GM19467 (cell line): Measurements from ENCODE around the gene CLEC16A.

Source experiments
- ATAC-seq: cut with Tn5 transposase; IDR thresholded peaks from one replicate; pipeline ENCODE4 v1.9.1; 2021; ENCODE audit warnings: mild to moderate bottlenecking, moderate library complexity; ENCODE audit not compliant: unreplicated experiment

Gene CLEC16A

DNA sequence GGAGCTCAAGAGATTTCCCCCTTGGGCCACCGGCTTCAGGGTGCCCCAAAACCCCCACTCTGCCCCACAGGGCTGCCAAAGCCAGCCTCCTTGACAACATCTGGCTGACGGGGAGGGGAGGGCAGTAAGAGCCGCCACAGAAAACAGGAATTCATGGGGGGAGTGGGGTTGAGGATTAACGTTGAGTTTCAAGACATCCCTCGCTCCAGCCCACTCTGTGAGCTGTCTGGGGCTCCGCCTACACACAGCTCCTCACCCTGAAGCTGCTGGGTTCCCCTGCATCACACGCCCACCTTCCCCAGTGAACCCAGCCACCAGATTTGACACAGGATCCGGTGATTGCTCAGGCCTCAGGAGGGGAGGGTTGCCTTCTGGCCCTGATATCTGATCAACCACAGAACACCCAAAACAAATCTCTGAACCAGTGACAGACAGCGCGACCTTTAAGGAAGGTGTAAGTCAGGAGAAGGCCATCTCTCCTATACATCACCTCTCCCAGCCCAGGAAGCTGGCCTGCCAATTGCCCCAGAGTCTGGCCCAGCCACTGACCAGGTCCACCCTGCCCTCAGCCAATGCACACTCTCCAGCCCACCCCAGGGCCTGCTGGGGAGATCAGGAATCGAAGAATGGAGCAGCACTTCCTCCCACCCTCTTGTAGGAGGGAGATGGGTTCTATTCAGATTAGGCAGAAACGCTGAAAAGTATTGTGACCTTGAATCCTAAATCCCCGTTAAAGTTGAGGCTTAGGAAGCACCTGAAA lies 132.1 kb downstream of the CLEC16A start:
- peak; percentile 36 for ATAC-seq

DNA sequence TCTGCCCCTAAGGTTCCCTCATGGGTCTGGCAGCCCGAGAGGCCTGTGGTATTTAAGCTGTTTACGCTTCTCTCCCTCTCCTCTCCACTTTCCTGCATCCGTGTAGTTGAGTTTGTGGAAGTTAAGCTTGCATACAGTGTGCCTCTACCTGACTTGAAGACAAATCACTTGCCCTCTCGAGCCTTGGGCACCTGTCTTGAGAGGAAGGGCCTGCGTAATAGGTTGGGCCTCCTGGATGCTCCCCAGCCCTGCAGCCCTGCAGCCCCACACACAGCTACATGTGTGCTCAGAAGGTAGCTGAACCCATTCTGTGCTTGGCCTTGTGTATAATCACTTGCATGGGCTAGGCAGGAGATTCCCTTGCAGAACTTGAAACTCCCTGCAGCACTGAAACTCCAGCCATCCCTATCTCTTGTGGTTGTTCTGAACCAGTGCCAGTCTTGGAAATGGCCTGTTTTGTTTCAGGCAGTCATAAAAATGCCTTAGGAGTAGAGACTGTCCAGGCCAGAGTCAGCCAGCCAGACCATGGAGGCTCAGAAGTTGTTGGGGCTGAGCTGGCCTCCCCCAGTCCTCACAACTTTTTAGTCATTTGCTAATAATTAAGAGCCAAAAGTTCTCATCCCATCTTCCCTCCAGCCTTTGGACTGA lies 134.6 kb downstream of the CLEC16A start:
- ATAC-seq: no peak

GRCh38 chr16:11079652-11080187 lies 135.4 kb downstream of the CLEC16A start:
- ATAC-seq: no peak

- no peak for ATAC-seq
These were observed 136.1 kb downstream of the CLEC16A start for GRCh38 chr16:11080327-11080967.

DNA sequence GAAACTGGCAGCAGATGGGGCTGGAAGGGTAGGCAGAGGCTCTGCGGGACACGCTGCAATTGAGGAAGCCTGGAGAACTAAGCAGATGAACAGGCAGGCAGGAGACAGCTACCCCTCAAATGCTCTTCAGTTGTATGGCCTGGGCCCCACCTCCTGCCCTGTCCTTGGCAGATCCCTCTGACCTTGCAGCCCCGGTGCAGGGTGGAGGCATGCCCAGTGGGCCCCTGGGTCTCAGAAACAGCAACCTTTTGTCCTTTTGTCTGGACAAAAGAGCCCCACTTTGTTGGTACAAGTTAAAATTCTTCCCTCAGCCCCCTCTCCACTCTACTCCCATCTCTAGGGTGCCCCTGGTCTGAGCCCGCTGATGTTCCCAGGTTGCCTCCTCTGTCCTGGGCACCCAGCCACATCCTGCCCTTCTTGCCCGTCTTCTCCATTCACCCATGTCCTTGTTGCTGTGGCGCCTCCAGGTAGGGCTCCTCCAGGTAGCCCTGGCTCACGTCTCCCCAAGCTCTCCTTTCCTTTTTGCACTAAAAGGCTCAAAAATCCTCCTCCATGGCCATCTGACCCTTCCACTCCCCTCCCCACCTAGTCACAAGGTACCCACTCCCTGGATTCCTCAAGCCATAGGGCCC lies 136.8 kb downstream of the CLEC16A start:
- no peak for ATAC-seq

DNA sequence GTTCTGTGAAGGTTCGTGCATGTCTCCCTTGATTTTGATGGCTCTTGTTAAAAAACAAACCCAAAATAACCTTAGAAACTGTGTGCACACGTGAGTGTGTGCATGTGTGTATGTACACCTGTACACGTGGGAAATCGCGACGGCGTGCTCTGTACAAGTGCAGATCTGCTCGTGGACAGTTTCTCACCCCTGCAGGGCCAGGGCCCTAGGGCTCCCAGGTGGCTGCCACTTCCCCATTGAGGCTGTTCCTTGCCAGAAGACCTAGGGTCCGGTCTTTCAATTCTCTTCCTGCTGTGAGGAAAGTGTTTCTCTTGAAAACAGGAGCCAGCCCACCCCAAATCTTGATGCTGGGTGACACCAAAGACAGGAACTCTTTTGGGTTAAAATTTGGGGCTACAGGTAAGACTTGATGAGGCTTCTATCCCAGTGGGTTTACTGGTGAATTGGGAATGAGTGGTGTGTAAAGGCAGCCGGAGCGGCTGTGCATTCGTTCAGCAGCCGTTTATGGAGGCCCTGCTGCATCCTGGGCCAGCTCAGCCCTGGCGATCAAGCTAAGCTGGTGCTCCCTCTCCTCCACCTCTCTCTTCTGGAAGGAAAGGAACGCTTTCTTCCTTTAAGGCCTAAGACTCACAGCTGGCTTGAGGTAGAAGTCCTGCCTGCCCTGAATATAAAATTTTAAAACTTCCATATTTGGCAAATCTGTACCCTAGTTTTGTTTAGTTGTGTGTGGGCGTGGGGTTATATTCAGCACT lies 137.9 kb downstream of the CLEC16A start:
- ATAC-seq: no peak

DNA sequence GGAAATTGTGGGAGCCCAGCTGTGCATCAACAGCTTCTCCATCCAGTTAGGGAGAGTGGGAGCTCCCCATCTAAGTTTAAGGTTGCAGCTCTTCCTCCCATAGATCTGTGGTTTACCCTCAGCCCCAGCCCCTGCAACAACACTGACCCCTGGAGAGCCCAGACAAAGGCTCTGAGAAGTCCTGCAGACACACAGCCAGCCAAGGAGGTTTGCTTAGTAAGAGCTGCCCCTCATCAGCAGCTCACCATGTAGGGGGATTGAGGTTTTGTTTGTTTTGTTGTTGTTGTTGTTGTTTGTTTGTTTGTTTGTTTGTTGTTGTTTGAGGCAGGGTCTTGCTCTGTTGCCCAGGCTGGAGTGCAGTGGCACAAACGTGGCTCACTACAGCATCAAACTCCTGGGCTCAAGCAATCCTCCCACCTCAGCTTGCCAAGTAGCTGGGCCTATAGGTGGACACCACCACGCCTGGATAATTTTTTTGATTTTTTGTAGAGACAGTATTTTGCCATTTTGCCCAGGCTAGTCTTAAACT lies 138.6 kb downstream of the CLEC16A start:
- no peak for ATAC-seq

DNA sequence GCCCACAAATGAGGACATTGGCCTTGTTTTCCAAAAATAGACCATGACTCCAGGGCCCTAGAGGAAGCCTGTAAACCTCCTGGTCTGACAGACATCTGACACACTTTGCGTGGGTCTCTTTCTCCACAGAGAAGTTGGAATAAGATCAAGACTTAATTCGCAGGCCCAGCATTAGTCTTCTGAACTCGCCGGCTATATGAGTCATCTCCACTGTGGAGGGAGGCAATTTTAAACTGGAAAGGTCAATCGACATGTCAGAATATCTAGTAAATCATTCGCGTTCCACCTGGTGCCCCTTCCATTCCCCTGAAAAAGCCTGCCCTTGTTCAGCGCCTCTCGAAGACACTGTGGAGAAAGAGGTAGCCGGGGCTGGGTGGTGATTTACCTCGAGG lies 140.1 kb downstream of the CLEC16A start:
- ATAC-seq: no peak

- no peak for ATAC-seq
These were observed 140.6 kb downstream of the CLEC16A start for GRCh38 chr16:11084876-11085485.

DNA sequence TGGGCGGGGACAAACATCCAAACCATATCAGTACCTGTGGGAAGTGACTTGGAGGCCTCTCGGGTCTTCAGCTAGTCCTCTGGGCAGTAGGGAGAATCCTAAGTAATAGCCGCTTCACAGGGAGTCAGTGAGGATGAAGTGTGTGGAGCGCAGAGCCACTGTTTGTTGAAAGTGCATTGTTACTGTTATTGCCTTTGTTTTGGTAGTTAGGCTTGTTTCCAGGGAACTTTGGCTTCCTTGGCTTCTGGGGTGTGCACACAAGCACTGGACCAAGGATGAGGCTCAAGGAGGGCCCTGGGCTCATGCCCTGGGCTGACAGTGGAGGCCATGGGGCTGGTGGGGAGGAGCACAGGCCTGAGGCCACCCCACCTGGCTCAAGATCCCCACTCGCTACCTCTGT lies 141.6 kb downstream of the CLEC16A start:
- no peak for ATAC-seq

DNA sequence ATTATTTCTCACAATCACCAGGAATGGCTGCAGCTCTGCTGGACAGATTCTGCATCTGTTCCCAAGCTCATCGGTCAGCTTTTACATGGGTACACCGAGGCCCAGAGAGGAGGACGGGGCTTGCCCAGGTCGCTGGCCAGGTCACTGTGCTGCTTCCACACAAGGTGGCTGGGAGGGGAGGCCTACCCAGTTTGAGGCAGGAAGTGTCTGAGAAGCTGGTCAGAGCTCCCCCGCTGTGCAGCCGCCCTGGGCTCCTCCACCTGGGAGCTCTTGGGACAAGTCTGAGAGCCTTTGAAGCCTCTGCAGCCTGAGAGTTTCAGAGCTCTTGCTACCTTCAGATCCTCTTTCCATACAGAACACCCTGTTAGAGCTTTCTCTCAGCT lies 143.3 kb downstream of the CLEC16A start:
- ATAC-seq: no peak

GRCh38 chr16:11088074-11088730 lies 143.8 kb downstream of the CLEC16A start:
- ATAC-seq: no peak

DNA sequence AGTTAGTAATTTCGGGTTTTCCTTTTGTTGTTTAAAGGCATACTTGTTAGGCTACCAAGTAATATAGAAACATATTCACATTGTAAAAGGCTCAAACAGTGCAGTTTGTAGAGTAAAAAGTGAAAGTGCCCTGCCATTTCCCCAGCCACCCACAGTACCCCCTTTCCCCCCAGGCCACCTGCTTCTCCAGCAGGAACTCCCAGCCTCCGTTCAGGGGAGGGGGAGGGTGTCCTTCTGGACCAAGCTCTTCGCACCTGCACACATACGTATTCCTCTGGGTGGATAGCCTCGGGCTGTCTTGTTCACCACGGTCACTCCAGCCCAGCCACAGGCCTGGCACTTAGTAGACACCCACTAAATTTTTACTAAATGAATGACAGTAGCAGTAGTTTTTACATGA lies 144.5 kb downstream of the CLEC16A start:
- ATAC-seq: no peak

- ATAC-seq: no peak
These were observed 145.2 kb downstream of the CLEC16A start for GRCh38 chr16:11089504-11090124.

GRCh38 chr16:11090232-11090631 lies 145.9 kb downstream of the CLEC16A start:
- no peak for ATAC-seq

DNA sequence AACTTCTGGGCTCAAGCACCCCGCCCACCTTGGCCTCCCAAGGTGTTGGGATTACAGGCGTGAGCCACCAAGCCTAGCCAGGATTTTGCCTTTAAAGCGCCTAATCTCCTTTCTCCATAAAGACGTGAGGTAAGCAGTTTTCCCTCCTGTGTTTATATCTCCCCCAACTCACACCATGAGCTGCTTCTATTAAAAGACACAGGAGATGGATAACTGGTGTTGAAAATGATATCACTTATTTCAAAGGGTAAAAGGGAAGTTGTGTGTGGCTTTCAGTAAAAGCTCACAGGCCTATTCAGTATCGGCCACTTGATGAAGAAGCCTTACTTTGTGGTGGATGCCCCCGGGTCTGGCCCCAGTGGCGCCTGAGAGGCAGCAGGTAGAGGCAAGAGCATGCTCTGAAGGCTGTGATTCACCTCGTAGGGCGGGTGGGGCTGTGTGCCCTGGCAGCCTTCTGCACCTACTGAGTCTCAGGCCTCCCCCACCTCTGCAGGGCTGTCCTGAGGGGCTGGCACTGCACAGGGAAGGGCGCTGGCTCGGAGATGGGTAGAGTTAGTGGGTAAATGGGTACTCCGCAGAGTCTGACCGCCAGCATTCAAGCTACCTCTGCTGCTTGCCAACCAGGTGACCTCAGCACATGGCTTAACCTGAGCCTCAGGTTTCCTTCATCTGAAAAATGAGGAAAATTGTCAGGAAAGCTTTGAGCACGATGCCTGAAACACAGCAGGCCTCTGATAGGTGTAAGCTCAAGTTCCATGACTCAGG lies 146.8 kb downstream of the CLEC16A start:
- ATAC-seq: no peak

GRCh38 chr16:11092788-11093571 lies 148.6 kb downstream of the CLEC16A start:
- no peak for ATAC-seq
